OCI-M1 (cell line): ENCODE results near the gene PPFIBP1.

ENCODE experiments used
- DNase-seq: peaks from one replicate; lab custom pipeline; 2025; lab: John Stamatoyannopoulos, UW

PPFIBP1 gene

DNA sequence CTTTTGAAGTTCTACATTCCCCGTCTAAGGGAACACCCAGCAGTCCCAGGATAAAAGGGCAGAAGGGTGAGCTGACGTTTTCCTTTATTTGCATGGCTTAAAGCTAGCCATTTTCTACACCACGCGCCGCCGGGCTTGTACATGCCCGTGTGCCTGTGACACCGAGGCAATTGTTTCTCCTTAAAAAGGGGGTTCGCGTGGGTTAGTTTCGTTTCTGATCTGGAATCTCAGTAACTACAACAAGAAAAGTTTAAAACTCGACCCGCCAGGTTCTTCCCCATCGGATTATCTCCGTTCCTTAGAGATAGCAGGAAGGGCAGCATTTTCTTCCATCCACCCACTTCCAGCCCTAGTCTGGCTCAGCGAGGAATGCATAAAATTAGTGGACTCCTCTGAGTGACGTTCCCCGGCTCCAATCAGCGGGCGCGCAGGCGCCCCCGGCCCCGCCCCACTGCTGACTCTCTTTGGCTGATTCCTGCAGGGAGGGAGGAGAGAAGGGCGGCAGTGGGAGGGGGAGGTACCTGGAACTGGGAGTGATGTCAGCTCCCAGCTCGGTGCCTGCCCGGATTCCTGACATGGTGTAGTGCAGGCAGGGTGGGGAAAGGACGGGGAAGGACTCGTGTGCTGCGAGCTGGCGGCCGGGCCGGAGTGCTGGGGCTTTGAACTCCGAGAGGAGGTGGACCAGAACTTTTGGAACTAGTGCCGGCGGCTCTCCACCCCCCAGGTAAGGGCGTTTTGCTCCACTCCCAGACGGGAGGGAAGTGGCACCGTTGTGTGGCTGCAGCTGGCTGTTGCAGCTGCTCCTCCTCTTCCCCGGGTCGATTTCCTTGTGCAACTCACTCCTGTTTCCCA, at the start of gene PPFIBP1:
TSS of gene PPFIBP1 (plus strand) at position 565 of the 852 bp plus-strand sequence. CDS start 109,191 bp downstream, outside the sequence.
- DNase-seq, result peak; percentile 98

DNA sequence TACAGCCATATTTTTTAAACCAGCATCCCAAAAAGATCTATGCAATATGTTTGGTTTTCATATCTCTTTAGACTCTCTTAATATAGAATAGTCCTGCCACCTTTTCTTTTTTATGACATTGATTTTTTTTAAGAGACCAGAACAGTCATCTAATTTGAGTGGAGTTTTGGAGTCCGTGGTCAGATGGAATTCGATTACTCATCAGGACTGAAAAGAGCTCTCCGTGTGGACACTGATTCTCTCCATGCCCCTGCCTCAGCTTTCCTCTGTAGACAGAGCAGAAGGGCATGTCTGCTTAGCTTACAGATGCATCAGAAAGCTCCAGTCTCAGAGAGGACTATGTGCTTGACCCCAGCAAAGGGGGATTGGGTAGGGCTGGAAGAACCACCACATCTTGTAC, 49.7 kb upstream of the PPFIBP1 start:
- no peak for DNase-seq

GRCh38 chr12:27477049-27477448, 47.0 kb upstream of the PPFIBP1 start:
- DNase-seq, result peak; percentile 30

- no peak for DNase-seq
Observed at GRCh38 chr12:27478949-27479348, 45.1 kb upstream of the PPFIBP1 start.

GRCh38 chr12:27480016-27480415, 44.0 kb upstream of the PPFIBP1 start:
- peak; percentile 75 for DNase-seq

GRCh38 chr12:27486961-27487360, 37.0 kb upstream of the PPFIBP1 start:
- no peak for DNase-seq

GRCh38 chr12:27488479-27488878, 35.5 kb upstream of the PPFIBP1 start:
- DNase-seq, result peak; percentile 61

- DNase-seq, result no peak
Observed at GRCh38 chr12:27491226-27491625, 32.8 kb upstream of the PPFIBP1 start.

DNA sequence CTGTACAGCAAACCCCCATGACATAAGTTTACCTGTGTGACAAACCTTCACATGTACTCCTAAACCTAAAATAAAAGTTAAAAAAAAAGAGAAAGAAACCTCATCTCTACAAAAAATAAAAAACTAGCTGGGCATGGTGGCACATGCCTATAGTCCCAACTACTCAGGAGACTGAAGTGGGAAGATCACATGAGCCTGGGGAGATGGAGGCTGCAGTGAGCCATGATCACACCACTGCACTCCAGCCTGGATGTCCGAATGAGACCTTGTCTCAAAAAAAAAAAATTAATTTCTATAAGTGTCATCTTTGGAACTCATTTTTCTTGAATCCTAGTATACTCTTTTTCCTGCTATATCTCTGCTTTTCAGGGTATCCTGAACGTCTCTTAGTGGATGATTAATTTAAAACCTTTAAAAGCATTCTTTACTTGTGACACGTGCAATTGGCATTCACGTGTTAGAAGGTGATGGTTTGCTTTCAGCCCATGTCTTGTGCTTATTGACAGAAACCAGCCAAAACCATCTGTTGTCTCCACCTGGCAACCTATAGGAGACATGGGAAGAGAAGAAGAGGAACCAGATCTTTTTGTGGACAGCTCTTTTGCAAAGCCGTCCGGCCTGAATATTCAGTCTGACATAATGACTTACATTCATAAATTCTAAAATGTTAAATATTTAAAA, 30.6 kb upstream of the PPFIBP1 start:
- no peak for DNase-seq

GRCh38 chr12:27497446-27497845, 26.6 kb upstream of the PPFIBP1 start:
- DNase-seq, result no peak

DNA sequence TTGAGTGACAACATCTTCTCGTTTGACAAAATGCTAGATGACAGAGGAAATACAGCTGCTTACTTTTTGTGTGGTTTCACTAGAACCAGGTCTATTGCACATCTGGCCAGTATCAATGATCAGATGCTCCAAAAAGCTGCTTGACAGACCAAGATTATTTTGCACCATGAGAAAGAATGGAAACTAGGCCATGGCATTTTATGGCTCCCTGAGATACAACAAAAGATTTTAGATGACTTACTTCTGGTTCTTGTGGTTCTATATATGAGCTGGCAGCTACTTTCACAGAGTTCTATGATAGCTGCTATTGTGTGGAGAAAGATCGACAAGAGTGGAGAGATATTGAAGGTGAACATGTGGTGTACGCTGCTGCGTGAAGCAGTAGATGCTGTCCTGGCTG, 25.9 kb upstream of the PPFIBP1 start:
- DNase-seq, result no peak

GRCh38 chr12:27498761-27499160, 25.2 kb upstream of the PPFIBP1 start:
- peak; percentile 27 for DNase-seq

DNA sequence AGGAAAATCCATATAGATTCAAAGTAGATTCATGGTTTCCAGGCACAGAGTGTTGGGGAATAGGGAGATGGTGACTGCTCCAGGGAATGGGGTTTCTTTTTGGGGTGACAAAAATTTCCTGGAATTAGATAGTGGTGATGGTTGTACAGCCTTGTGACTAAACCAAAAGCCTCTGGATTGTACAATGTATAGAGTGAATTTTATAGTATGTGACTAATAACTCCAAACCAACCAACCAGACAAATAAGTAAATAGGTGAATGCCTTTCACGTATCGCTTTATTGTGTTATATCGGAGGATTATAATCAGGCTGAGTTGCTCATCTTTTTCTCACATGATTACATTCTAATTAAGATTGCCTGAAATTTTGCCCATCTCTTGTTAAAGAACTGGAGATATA, 24.6 kb upstream of the PPFIBP1 start:
- no peak for DNase-seq

DNA sequence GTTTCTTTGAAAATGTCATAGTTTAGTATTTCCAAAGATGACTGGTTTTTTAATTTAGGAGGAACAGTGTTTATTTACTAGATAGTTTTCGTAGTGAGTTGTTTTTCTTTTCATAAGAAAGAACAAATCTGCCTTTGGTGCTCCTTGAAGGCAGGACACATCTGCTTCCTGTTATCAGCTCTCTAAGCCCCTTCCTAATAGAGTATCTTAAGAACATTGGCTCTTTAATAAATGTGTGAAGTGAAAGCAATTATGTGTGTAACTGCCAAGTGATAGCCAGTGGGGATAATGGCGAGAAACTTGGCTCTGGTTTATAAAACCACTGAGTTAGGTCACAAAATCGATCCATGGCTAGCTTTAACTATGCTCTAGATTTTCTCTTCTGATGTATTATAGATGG, 23.5 kb upstream of the PPFIBP1 start:
- no peak for DNase-seq

GRCh38 chr12:27502021-27502435, 22.0 kb upstream of the PPFIBP1 start:
- DNase-seq, result no peak

DNA sequence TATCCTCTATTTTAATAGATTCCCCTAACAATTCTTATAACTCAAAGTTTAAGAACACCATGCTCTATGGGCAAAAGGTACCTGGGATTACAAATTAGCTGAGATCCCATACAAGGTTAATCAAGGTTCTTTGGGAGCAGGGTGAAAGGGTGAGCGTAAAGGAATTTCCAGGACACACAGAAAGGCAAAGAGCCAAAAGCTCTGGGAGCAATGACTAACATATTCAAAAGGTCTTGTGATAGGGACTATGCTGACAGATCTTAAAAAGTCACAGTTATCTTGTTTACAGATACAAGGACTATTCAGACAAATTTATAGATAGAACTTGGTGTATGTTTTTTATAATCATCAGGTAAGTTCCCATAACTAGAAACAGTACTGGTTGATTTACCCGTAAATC, 19.5 kb upstream of the PPFIBP1 start:
- no peak for DNase-seq

DNA sequence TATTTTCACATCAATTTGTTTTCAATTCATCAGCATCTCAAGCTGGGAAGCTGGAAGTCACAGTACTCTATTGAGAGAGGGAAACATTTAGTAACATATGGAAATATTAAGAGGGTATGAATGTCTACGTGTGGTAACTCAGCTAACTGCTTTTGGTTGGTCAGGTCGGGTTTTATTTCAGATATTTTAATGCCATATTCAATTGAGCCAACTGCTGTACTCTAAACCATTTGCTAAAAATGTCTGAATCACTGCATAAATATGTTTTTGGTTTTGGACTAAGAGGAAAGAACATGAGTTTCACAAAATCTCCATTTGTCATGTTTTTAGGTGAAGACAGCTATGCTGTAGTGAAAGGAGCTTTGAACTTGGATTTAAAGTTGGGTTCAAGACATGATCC, 18.9 kb upstream of the PPFIBP1 start:
- DNase-seq, result no peak

DNA sequence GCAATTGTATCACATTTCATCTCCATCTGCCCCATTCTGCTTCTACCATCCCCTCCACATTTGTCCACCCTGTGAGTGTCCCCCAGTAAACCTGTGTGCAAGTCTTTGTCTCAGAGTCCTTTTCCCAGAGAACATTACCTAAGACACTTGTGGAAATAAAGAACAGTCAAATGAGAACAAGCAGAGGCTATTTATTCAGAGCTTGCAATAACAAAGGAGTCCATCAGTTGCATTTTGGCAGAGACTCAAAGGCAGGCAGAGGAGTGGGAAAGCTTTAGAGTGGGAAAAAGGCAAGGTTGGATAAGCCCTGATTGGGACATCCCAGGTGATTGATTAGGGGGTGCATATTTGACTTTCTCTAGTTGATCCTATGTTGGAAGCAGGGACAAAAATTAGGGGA, 18.2 kb upstream of the PPFIBP1 start:
- DNase-seq, result no peak

GRCh38 chr12:27506645-27507189, 17.3 kb upstream of the PPFIBP1 start:
- no peak for DNase-seq

DNA sequence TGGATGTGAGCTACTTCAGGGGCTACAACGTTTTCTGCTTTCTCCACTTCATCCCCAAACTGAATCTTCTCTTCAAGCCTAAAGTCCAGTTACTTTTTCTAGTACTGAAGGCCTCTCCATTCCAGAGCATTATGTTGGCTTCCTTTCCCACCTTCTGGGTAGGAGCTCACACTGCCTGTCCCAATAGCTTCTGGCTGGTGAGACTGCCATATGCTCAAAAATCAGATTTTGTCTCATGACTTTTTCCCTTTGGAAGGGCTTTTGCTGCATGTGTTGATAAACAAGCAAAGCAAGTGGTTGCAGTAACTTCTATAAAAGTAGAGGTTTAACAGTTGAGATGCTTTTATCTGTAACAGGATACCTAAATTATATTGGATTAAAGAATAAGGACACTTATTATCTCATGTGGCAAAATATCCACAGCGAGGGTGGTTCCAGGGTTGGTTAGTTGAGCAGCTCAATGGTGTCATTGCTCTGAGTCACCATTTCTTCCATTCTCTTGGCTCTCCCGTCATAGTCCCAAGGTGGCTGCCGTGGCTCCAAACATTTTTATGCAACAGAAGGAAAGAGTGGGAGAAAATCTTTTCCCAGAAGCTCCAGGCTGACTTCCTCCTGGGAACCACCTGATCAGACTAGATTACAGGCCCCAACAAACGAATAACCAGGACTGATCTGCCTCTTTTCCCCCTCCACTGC, 15.1 kb upstream of the PPFIBP1 start:
- no peak for DNase-seq

- DNase-seq, result no peak
Observed at GRCh38 chr12:27511031-27511722, 12.8 kb upstream of the PPFIBP1 start.

DNA sequence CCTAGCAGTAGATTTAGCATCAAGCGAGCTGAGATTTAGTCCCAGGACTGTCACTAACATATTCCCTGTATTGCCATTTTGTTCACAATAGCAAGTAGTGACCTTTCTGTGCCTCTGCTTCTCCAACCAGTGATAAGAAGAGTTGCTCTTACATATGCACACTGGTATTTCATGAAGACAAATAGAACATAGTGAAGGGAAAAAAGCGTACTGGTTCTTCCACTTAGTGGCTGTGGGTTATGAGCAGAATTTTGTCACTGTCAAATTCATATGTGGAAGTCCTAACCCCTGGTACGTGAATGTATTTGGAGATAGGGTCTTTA, 12.3 kb upstream of the PPFIBP1 start:
- DNase-seq, result no peak
